H9 (cell line): ENCODE measurements around the gene ANTXR2. TPM values are rescaled to one million over a fixed set of nuclear protein-coding genes. Genes with fewer than 3 reads are reported as not detected.

Experiments used
- DNase-seq: peaks from one replicate; pipeline ENCODE4 v3.0.0-alpha.2; 2017
- H2AFZ ChIP-seq: one replicate; pipeline ENCODE4 v1.6.1; 2013; ENCODE audit warnings: mild to moderate bottlenecking, low read length, control low read depth, moderate library complexity
- H2AK5ac ChIP-seq: 2 replicates; pipeline ENCODE4 v1.6.1; 2013; ENCODE audit warnings: low read length, control low read depth, mixed read lengths; ENCODE audit not compliant: insufficient read length
- H2BK120ac ChIP-seq: one replicate; pipeline ENCODE4 v1.6.1; 2013; ENCODE audit warnings: low read depth, mild to moderate bottlenecking, low read length, control low read depth, inconsistent platforms; ENCODE audit not compliant: poor library complexity, severe bottlenecking
- H2BK12ac ChIP-seq: 2 replicates; pipeline ENCODE4 v1.6.1; 2013; ENCODE audit warnings: low read length, control low read depth, mixed read lengths, low read depth; ENCODE audit not compliant: insufficient read length
- H2BK15ac ChIP-seq: 2 replicates; pipeline ENCODE4 v1.6.1; 2013; ENCODE audit warnings: low read depth, low read length, control low read depth
- H2BK20ac ChIP-seq: one replicate; pipeline ENCODE4 v1.6.1; 2013; ENCODE audit warnings: low read depth, mild to moderate bottlenecking, low read length, control low read depth, inconsistent platforms; ENCODE audit not compliant: poor library complexity, severe bottlenecking
- H2BK5ac ChIP-seq: 2 replicates; pipeline ENCODE4 v1.6.1; 2013; ENCODE audit warnings: low read length, control low read depth, mixed read lengths; ENCODE audit not compliant: insufficient read length
- H3K14ac ChIP-seq: 2 replicates; pipeline ENCODE4 v1.6.1; 2013; ENCODE audit warnings: low read length, control low read depth; ENCODE audit not compliant: insufficient read depth
- H3K18ac ChIP-seq: 2 replicates; pipeline ENCODE4 v1.6.1; 2013; ENCODE audit warnings: low read depth, mild to moderate bottlenecking, mixed read lengths, low read length, control low read depth; ENCODE audit not compliant: insufficient read length
- H3K23ac ChIP-seq: 2 replicates; pipeline ENCODE4 v1.6.1; 2013; ENCODE audit warnings: low read length, control low read depth, mixed read lengths, low read depth; ENCODE audit not compliant: insufficient read length
- H3K23me2 ChIP-seq: 2 replicates; pipeline ENCODE4 v1.6.1; 2013; ENCODE audit warnings: low read depth, mild to moderate bottlenecking, mixed read lengths, low read length, control low read depth; ENCODE audit not compliant: insufficient read length, poor library complexity, severe bottlenecking
- H3K27ac ChIP-seq: 2 replicates; pipeline ENCODE4 v1.5.1; 2013; ENCODE audit warnings: low read length, control low read depth, mixed read lengths, low read depth; ENCODE audit not compliant: insufficient read length
- H3K27me3 ChIP-seq: 2 replicates; pipeline ENCODE4 v1.6.1; 2013; ENCODE audit warnings: low read length, control low read depth, inconsistent platforms; ENCODE audit not compliant: insufficient read depth
- H3K4ac ChIP-seq: 2 replicates; pipeline ENCODE4 v1.6.1; 2013; ENCODE audit warnings: low read depth, mild to moderate bottlenecking, control low read depth, inconsistent platforms, low read length, moderate library complexity
- H3K4me1 ChIP-seq: 2 replicates; pipeline ENCODE4 v1.6.1; 2013; ENCODE audit warnings: low read length, control low read depth, inconsistent platforms; ENCODE audit not compliant: insufficient read depth
- H3K4me2 ChIP-seq: 2 replicates; pipeline ENCODE4 v1.6.1; 2013; ENCODE audit warnings: low read length, control low read depth, mixed read lengths; ENCODE audit not compliant: insufficient read length, insufficient read depth
- H3K56ac ChIP-seq: 2 replicates; pipeline ENCODE4 v1.6.1; 2013; ENCODE audit warnings: low read depth, mild to moderate bottlenecking, mixed read lengths, low read length, control low read depth; ENCODE audit not compliant: insufficient read length
- H3K79me1 ChIP-seq: 2 replicates; pipeline ENCODE4 v1.6.1; 2013; ENCODE audit warnings: low read depth, mild to moderate bottlenecking, moderate library complexity, low read length, control low read depth, inconsistent platforms; ENCODE audit not compliant: insufficient read depth, poor library complexity, severe bottlenecking
- H3K79me2 ChIP-seq: 2 replicates; pipeline ENCODE4 v1.6.1; 2013; ENCODE audit warnings: low read length, control low read depth, inconsistent platforms; ENCODE audit not compliant: insufficient read depth
- H3K9ac ChIP-seq: 2 replicates; pipeline ENCODE4 v1.6.1; 2013; ENCODE audit warnings: low read length, control low read depth, mixed read lengths; ENCODE audit not compliant: insufficient read length; ENCODE audit errors: extremely low read depth
- H3K9me3 ChIP-seq: one replicate; pipeline ENCODE4 v1.6.1; 2013; ENCODE audit warnings: low read depth, low read length, inconsistent platforms; ENCODE audit not compliant: control insufficient read depth
- H3T11ph ChIP-seq: one replicate; pipeline ENCODE4 v1.6.1; 2013; ENCODE audit warnings: mild to moderate bottlenecking, low read length, control low read depth, inconsistent platforms
- H4K20me1 ChIP-seq: one replicate; pipeline ENCODE4 v1.6.1; 2013; ENCODE audit not compliant: control insufficient read depth, insufficient read length, insufficient read depth
- H4K5ac ChIP-seq: 2 replicates; pipeline ENCODE4 v1.6.1; 2013; ENCODE audit warnings: low read depth, mild to moderate bottlenecking, mixed read lengths, low read length, control low read depth; ENCODE audit not compliant: insufficient read length
- H4K8ac ChIP-seq: replicated peaks from 2 replicates; pipeline ENCODE4 v1.6.1; 2013; ENCODE audit warnings: low read length, control low read depth, mixed read lengths, low read depth; ENCODE audit not compliant: insufficient read length
- H4K91ac ChIP-seq: 2 replicates; pipeline ENCODE4 v1.6.1; 2013; ENCODE audit warnings: low read depth, mild to moderate bottlenecking, moderate library complexity, mixed read lengths, low read length, control low read depth; ENCODE audit not compliant: insufficient read length
- H3K27ac Mint-ChIP-seq, 3 experiments: 2 replicates in 2 of 3; 3 replicates in 1 of 3; pipeline ENCODE4 v1.8.0; 2020 to 2021; ENCODE audit warnings: mixed read lengths in 3 of 3, mild to moderate bottlenecking in 1 of 3, moderate library complexity in 1 of 3
- H3K27me3 Mint-ChIP-seq: 2 replicates; pipeline ENCODE4 v1.8.0; 2021; ENCODE audit warnings: low read depth, mild to moderate bottlenecking, moderate library complexity, mixed read lengths
- H3K36me3 Mint-ChIP-seq, 3 experiments: 2 replicates in 2 of 3; 3 replicates in 1 of 3; pipeline ENCODE4 v1.8.0; 2020 to 2021; ENCODE audit warnings: low read depth in 3 of 3, mixed read lengths in 3 of 3; ENCODE audit not compliant: insufficient read depth in 1 of 3
- H3K4me1 Mint-ChIP-seq, 2 experiments: 2 replicates each; pipeline ENCODE4 v1.8.0; 2020; ENCODE audit warnings: mixed read lengths in 2 of 2
- H3K4me3 Mint-ChIP-seq, 2 experiments: 2 replicates in 1 of 2; 3 replicates in 1 of 2; pipeline ENCODE4 v1.8.0; 2020 to 2021; ENCODE audit warnings: mild to moderate bottlenecking in 2 of 2, mixed read lengths in 2 of 2, moderate library complexity in 1 of 2
- H3K9me3 Mint-ChIP-seq, 2 experiments: 2 replicates in 1 of 2; 3 replicates in 1 of 2; pipeline ENCODE4 v1.8.0; 2020; ENCODE audit warnings: mild to moderate bottlenecking in 2 of 2, mixed read lengths in 2 of 2, moderate library complexity in 1 of 2
- WGBS: extraction: QIAGEN DNeasy Blood & Tissue Kit; methylation state at CpG from one replicate; pipeline ENCODE4 v1.1.7; 2013; ENCODE audit warnings: missing lambda C conversion rate, low lambda C conversion rate, mixed read lengths; ENCODE audit not compliant: insufficient read length; ENCODE audit errors: extremely low coverage; 5-methylcytosine and 5-hydroxymethylcytosine counted together
- total RNA-seq: library from RNA; stranded (reverse); gene quantifications from 2 replicates; pipeline ENCODE4 v1.2.1, GENCODE V29; 2021
- TF ChIP-seq, protein P1 (sequence below): fragments of 200-600 bp; sonication (generic); conservative IDR thresholded peaks from 3 replicates; pipeline ENCODE4 v1.8.0; 2021; ENCODE audit warnings: antibody characterized with exemption, mild to moderate bottlenecking

Gene ANTXR2
- total RNA-seq, 1 experiment from 2014 or later = 4.7 TPM

DNA sequence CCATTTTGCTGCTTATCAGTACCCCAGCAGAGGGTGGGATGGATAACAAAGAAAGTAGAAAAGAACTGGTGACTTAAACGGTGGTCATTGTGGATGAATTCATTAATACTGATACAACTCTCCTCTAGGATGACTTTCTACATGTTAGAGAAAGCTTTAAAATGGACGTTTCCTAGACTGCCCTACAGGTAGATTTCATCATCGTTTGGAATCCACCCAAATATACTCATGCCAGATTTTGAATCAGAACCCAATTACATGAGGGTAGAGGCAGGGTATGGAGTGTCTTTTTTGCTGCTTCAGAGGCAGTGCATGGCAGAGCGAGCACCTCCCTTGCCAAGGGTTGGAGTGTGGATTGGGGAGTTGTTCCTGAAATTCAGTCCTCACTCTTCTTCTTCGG, 13.3 kb upstream of the ANTXR2 start:
- no peaks in the 10 kb centered on the region for H3K36me3 Mint-ChIP-seq
- H2AFZ ChIP-seq = no peak overlapping the region

More for the DNA sequence above, 13.3 kb upstream of the ANTXR2 start:
- H3K4me3 Mint-ChIP-seq = no peak overlapping the region
- Histone ChIP-seq H3T11ph (no peak overlapping the region), H3K4ac (no peak overlapping the region), H2BK15ac (no peak overlapping the region), H3K27ac (no peak overlapping the region), H3K4me2 (no peak overlapping the region), H2BK12ac (no peak overlapping the region), H3K4me1 (no peaks in the 10 kb centered on the region), H3K9me3 (no peaks in the 10 kb centered on the region), H2BK120ac (no peak overlapping the region), H3K23me2 (no peaks in the 10 kb centered on the region), H3K18ac (no peak overlapping the region), H3K27me3 (no peaks in the 10 kb centered on the region), H3K79me1 (no peaks in the 10 kb centered on the region), H4K5ac (no peak overlapping the region), H2BK20ac (no peak overlapping the region), H3K56ac (no peak overlapping the region), H3K23ac (no peak overlapping the region), H4K20me1 (no peaks in the 10 kb centered on the region), H4K8ac (no peak overlapping the region), H2BK5ac (no peak overlapping the region), H4K91ac (no peak overlapping the region), H3K79me2 (no peaks in the 10 kb centered on the region), H3K9ac (no peak overlapping the region), H3K14ac (no peak overlapping the region), H2AK5ac (no peak overlapping the region)
- peaks cover 3% of the 10 kb centered on the region; the same call in 1 of the 2 replicates for H3K27me3 Mint-ChIP-seq
- H3K4me1 Mint-ChIP-seq = no peaks in the 10 kb centered on the region
- DNase-seq = no peak
- peak overlapping the region in 1 of 3 experiments; percentile 52; a peak in 1 of 7 replicates for H3K27ac Mint-ChIP-seq
- H3K9me3 Mint-ChIP-seq = no peaks in the 10 kb centered on the region; a peak in 1 of 5 replicates
- TF ChIP-seq, protein P1, sequence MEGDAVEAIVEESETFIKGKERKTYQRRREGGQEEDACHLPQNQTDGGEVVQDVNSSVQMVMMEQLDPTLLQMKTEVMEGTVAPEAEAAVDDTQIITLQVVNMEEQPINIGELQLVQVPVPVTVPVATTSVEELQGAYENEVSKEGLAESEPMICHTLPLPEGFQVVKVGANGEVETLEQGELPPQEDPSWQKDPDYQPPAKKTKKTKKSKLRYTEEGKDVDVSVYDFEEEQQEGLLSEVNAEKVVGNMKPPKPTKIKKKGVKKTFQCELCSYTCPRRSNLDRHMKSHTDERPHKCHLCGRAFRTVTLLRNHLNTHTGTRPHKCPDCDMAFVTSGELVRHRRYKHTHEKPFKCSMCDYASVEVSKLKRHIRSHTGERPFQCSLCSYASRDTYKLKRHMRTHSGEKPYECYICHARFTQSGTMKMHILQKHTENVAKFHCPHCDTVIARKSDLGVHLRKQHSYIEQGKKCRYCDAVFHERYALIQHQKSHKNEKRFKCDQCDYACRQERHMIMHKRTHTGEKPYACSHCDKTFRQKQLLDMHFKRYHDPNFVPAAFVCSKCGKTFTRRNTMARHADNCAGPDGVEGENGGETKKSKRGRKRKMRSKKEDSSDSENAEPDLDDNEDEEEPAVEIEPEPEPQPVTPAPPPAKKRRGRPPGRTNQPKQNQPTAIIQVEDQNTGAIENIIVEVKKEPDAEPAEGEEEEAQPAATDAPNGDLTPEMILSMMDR = no peak
- WGBS = no CpG with 5 or more reads among the region's 5 CpGs
